ACC112 (cell line): Measurements from ENCODE around the gene KCNQ1OT1.

ENCODE experiments used
- H2AFZ ChIP-seq: fragments of 200-600 bp; sonication (generic); one replicate; pipeline ENCODE4 v1.6.0; 2017; ENCODE audit warnings: antibody characterized with exemption, low read length; ENCODE audit not compliant: unreplicated experiment
- H3K27ac ChIP-seq: fragments of 200-600 bp; sonication (generic); 2 replicates; pipeline ENCODE4 v1.5.1; 2014; ENCODE audit warnings: low read depth, mild to moderate bottlenecking, antibody characterized with exemption, low read length, moderate library complexity
- H3K27me3 ChIP-seq: fragments of 200-600 bp; sonication (generic); 2 replicates; pipeline ENCODE4 v1.6.1; 2014; ENCODE audit warnings: mild to moderate bottlenecking, antibody characterized with exemption, low read length, moderate library complexity, mixed read lengths; ENCODE audit not compliant: insufficient read depth
- H3K36me3 ChIP-seq: fragments of 200-600 bp; sonication (generic); 2 replicates; pipeline ENCODE4 v1.6.1; 2016; ENCODE audit warnings: mild to moderate bottlenecking, antibody characterized with exemption, low read length, moderate library complexity, mixed read lengths; ENCODE audit not compliant: insufficient read depth
- H3K4me1 ChIP-seq: fragments of 200-600 bp; sonication (generic); one replicate; pipeline ENCODE4 v1.6.1; 2016; ENCODE audit warnings: low read length, mixed read lengths; ENCODE audit not compliant: insufficient read depth, unreplicated experiment, control insufficient read depth
- H3K4me3 ChIP-seq: fragments of 200-600 bp; sonication (generic); 2 replicates; pipeline ENCODE4 v1.5.1; 2014; ENCODE audit warnings: mild to moderate bottlenecking, low read depth, low read length
- H3K79me2 ChIP-seq: fragments of 200-600 bp; sonication (generic); one replicate; pipeline ENCODE4 v1.6.0; 2016; ENCODE audit warnings: low read length; ENCODE audit not compliant: control insufficient read depth, unreplicated experiment, insufficient read depth

KCNQ1OT1 gene

DNA sequence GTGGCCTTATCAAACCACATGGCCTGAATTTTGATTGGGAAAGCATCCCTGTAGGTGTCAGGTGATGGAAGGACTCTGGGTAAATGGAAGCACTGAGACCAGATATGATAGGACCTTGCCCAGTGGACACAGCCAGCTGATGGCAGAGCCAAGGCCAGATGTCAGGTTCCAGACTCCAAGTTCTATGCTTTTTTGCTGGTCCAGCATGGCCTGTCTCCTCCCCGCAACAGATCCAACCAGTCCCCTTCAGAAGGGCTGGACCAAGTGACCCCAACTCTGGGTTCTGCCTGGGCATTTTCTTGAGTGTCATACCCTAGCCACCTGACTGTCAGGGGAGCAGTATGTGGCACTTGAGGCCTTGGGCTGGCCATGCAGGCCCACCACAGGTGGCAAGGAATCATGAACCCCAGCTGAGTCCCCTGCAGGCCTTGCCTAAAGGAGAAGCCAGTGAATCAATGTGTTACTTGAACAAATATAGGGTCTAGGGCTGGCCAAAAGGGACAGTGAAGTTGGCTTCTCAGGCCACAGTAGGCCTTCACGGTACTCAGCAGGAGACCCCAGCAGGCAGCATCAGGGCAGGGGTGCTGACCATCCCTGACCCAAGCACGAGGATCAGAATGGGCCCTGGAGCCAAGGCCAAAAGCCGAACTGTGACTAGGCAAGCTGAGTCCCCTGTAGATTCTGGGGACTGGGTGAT is 27.1 kb downstream of the KCNQ1OT1 start:
- no peaks in the 10 kb centered on the region for H3K4me1 ChIP-seq
- no peak overlapping the region for H3K4me3 ChIP-seq
- H3K27me3 ChIP-seq: no peaks in the 10 kb centered on the region
- H3K27ac ChIP-seq: no peak overlapping the region
- 0 out of 2 replicates have a peak, but pooled peaks cover 7% of the 10 kb centered on the region for H3K36me3 ChIP-seq
- H2AFZ ChIP-seq: no peak overlapping the region
- H3K79me2 ChIP-seq: peaks cover 25% of the 10 kb centered on the region

DNA sequence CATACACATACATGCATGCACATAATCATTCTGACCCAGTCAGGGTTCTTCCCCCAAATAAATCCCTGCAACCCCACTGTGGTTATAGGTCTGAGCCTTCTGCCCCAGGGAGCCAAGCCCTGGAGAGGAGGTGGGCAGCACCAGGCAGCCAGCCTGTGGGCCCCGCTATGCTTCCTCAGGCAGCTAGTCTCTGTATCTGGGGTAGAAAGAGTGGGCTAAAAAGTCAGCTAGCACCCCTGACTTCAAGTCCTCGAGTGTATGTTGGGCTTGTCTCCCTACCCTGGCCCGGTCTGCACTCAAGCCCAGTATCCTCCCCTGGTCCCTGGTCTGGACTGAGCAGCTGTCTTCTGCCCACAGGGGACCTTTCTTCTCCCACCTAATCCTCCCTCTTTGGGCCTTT is 28.0 kb downstream of the KCNQ1OT1 start:
- Histone ChIP-seq H3K4me1 (no peaks in the 10 kb centered on the region), H2AFZ (no peak overlapping the region), H3K4me3 (no peak overlapping the region), H3K79me2 (peaks cover 23% of the 10 kb centered on the region), H3K27ac (no peak overlapping the region), H3K27me3 (no peaks in the 10 kb centered on the region), H3K36me3 (0 out of 2 replicates have a peak, but pooled peaks cover 7% of the 10 kb centered on the region)

GRCh38 chr11:2670541-2671100 is 29.2 kb downstream of the KCNQ1OT1 start:
- no peak overlapping the region for H3K4me3 ChIP-seq
- H3K36me3 ChIP-seq: 0 out of 2 replicates have a peak, but pooled peaks cover 7% of the 10 kb centered on the region
- H3K27me3 ChIP-seq: no peaks in the 10 kb centered on the region
- no peaks in the 10 kb centered on the region for H3K4me1 ChIP-seq
- H3K27ac ChIP-seq: no peak overlapping the region
- peaks cover 15% of the 10 kb centered on the region for H3K79me2 ChIP-seq
- H2AFZ ChIP-seq: no peak overlapping the region

DNA sequence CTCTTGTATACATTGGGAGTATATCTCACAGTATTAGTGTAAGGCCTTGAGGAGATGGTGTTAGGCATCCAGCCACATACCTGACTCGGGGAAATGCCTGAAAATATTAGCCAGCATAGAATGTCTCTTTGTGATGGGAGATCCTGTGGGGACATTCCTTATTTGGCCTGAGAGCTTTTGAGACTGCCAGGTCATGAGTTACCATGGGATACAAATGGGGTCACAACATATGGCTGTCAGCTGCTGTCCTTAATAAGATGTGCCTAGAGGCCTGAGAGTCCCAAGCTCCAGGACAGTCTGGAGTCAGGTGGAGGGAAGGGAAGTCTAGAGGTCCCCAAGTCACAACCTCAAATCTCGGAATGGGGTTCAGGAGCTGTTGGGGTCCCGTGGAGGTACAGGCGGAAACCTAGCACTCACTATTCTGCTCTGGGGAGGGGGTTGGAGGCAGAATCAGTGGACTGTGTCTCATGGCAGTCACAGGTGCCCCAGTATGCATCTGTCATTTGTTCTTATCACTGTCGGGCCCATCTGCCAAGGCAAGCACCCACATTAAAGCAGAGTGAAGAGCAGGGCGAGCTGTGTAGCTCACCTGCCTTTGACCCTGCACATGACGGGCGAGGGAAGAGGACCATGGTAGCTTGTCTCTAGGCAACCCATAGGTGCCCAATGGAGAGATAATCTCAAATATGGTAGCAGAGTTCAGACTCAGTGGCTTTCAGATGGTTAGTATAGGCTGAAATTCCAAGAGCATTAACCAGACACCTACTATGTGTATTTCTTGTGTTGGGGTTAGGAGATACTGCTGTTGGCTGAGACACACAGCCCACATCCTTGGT is 29.9 kb downstream of the KCNQ1OT1 start:
- Histone ChIP-seq H3K36me3 (0 out of 2 replicates have a peak, but pooled peaks cover 7% of the 10 kb centered on the region), H3K79me2 (peaks cover 15% of the 10 kb centered on the region), H2AFZ (no peak overlapping the region), H3K4me1 (no peaks in the 10 kb centered on the region), H3K27ac (no peak overlapping the region), H3K27me3 (no peaks in the 10 kb centered on the region), H3K4me3 (no peak overlapping the region)

GRCh38 chr11:2668876-2669275 is 30.9 kb downstream of the KCNQ1OT1 start:
- 0 out of 2 replicates have a peak, but pooled peaks cover 7% of the 10 kb centered on the region for H3K36me3 ChIP-seq
- no peak overlapping the region for H3K4me3 ChIP-seq
- H3K4me1 ChIP-seq: no peaks in the 10 kb centered on the region
- no peaks in the 10 kb centered on the region for H3K27me3 ChIP-seq
- no peak overlapping the region for H3K27ac ChIP-seq
- no peak overlapping the region for H2AFZ ChIP-seq
- peaks cover 15% of the 10 kb centered on the region for H3K79me2 ChIP-seq

GRCh38 chr11:2667940-2668339 is 31.9 kb downstream of the KCNQ1OT1 start:
- peaks cover 11% of the 10 kb centered on the region for H3K79me2 ChIP-seq
- H3K27me3 ChIP-seq: no peaks in the 10 kb centered on the region
- no peak overlapping the region for H3K27ac ChIP-seq
- no peak overlapping the region for H2AFZ ChIP-seq
- no peaks in the 10 kb centered on the region for H3K4me1 ChIP-seq
- no peak overlapping the region for H3K4me3 ChIP-seq
- 0 out of 2 replicates have a peak, but pooled peaks cover 7% of the 10 kb centered on the region for H3K36me3 ChIP-seq

DNA sequence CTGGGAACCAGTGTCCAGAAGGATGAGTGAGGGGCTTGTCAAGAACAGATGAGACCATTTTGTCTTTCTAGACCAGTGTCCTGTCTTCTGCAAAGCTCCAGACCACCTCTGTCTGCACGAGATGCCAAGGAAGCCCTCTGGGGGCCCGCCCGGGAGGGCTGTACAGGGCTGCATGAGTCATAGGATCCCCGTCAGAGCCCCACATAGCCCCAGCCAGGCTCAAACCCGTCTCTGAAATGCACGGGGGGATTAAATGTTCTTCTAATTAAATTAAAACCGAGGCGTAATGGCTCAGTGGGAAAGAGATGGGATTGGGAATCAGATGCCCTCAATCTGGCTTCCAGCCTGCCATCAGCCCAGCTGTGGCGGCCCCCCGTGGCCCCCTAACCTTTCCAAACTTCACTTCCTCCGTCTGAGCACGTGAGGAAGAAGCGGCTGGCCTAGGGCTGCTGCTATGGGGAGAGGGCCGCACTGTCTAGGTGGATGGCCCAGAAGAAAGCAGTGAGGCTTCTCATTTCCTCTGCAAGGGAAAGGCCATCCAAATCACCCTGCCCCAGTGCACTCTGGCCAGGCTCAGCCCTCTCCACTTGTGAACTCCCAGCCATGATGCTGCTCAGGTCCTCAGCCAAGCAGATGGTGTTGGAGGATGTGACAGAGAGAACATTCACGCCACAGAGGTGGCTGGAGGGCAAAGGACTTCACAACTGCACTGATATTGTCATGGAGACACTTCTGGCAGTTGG is 32.8 kb downstream of the KCNQ1OT1 start:
- H3K4me3 ChIP-seq: no peak overlapping the region
- H2AFZ ChIP-seq: no peak overlapping the region
- H3K4me1 ChIP-seq: no peaks in the 10 kb centered on the region
- H3K27ac ChIP-seq: no peak overlapping the region
- H3K36me3 ChIP-seq: 0 out of 2 replicates have a peak, but pooled peaks cover 7% of the 10 kb centered on the region
- H3K79me2 ChIP-seq: peaks cover 6% of the 10 kb centered on the region
- no peaks in the 10 kb centered on the region for H3K27me3 ChIP-seq

- Histone ChIP-seq H3K36me3 (0 out of 2 replicates have a peak, but pooled peaks cover 7% of the 10 kb centered on the region), H3K27me3 (no peaks in the 10 kb centered on the region), H3K79me2 (peaks cover 4% of the 10 kb centered on the region)
These were observed 33.4 kb downstream of the KCNQ1OT1 start for GRCh38 chr11:2666401-2666741.

DNA sequence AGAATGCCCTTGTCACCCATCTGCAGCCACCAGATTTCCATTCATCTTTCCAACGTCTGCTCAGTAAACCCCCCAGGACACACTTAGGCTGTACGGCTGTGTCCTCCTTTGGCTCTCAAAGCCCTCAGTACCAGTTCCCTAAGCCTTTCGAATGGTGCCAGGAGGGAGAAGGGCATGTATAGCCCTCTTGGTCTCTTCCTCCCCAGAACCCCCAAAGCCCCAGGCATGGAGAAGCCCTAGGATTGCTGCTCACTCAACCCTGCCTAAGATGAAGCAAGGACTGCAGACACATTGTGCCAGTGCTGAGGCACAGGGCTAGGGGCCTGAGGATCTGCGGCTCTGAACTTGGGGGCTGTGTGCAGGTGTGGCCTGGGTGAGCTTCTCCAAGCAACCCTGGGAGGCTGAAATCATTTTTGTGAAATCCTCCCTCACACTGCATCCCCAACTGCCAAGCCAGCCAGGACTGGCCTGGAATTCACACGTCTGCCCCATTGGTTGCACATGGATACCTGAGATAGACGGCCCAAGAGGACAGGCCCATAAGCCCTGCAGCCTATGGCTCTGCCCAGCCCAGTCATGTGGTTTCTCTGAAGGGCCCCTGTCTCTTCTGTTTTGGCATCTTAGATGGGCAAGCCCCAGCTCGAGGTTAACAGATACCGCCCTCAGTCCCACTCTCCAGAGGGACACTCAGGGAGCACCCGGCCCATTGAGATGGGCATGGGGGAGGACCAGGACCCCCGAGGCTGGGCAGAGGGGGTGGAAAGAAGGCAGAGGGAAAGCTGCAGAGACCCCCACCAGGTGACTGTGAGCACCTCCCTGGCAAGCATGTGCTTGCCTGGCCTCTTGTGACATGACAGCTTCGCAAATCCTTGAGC is 34.0 kb downstream of the KCNQ1OT1 start:
- peaks cover 10% of the 10 kb centered on the region; the same call in 1 of the 2 replicates for H3K36me3 ChIP-seq
- H3K4me1 ChIP-seq: no peaks in the 10 kb centered on the region
- H3K27ac ChIP-seq: no peak overlapping the region
- H3K79me2 ChIP-seq: no peaks in the 10 kb centered on the region
- H3K4me3 ChIP-seq: no peak overlapping the region
- H3K27me3 ChIP-seq: no peaks in the 10 kb centered on the region
- no peak overlapping the region for H2AFZ ChIP-seq

More at GRCh38 chr11:2666401-2666741, 33.4 kb downstream of the KCNQ1OT1 start:
- Histone ChIP-seq H3K27ac (no peak overlapping the region), H3K4me1 (no peaks in the 10 kb centered on the region), H3K4me3 (no peak overlapping the region), H2AFZ (no peak overlapping the region)
